ENCODE data around the gene PSMC3IP.
A peak's percentile ranks its signal among the peaks of the same experiment; 100 is the strongest.

Gene PSMC3IP

GRCh38 chr17:42623732-42624596 lies 46.4 kb upstream of the PSMC3IP start (continued):
- TF ChIP-seq FEZF1 (tag by site-specific recombination; IDR thresholded peaks at IDR 0.05) (no peak), PRDM4 (tag by site-specific recombination; IDR thresholded peaks at IDR 0.05) (no peak), ZNF621 (tag by site-specific recombination; IDR thresholded peaks at IDR 0.05) (no peak), ZNF184 (tag by site-specific recombination; IDR thresholded peaks at IDR 0.05) (peak; percentile 51; the same call in 1 of the 2 replicates), ZXDB (tag by site-specific recombination; IDR thresholded peaks at IDR 0.05) (no peak), ZNF768 (tag by site-specific recombination; IDR thresholded peaks at IDR 0.05) (no peak), ZNF670 (tag by site-specific recombination; IDR thresholded peaks at IDR 0.05; ENCODE audit: low read depth) (no peak), SP2 (tag by site-specific recombination; IDR thresholded peaks at IDR 0.05) (no peak), ZNF350 (tag by site-specific recombination; IDR thresholded peaks at IDR 0.05) (no peak), ZNF10 (tag by site-specific recombination; IDR thresholded peaks at IDR 0.05) (peak; percentile 96), ZNF280D (tag by site-specific recombination; IDR thresholded peaks at IDR 0.05) (peak; percentile 11; the same call in 1 of the 2 replicates), HOXA7 (CRISPR knock-in tag; IDR thresholded peaks at IDR 0.05; ENCODE audit: borderline replicate concordance) (no peak), ZBTB17 (tag by site-specific recombination; IDR thresholded peaks at IDR 0.05) (0 out of 2 replicates have a peak, but pooled peaks have one; percentile 11), ZNF266 (tag by site-specific recombination; IDR thresholded peaks at IDR 0.05; ENCODE audit: low read depth) (no peak), ZNF473 (tag by site-specific recombination; IDR thresholded peaks at IDR 0.05) (no peak), ZNF354C (tag by site-specific recombination; IDR thresholded peaks at IDR 0.05; ENCODE audit: borderline replicate concordance, low read depth) (no peak), ZNF404 (tag by site-specific recombination; IDR thresholded peaks at IDR 0.05) (no peak), ZNF544 (tag by site-specific recombination; IDR thresholded peaks at IDR 0.05) (no peak), ZNF48 (tag by site-specific recombination; IDR thresholded peaks at IDR 0.05) (no peak), ZNF132 (tag by site-specific recombination; IDR thresholded peaks at IDR 0.05; ENCODE audit: borderline replicate concordance) (no peak), SP3 (tag by site-specific recombination; IDR thresholded peaks at IDR 0.05) (no peak), ZNF37A (tag by site-specific recombination; IDR thresholded peaks at IDR 0.05) (no peak), SETDB1 (IDR thresholded peaks at IDR 0.05; ENCODE audit: insufficient read length, low read length) (no peak), ZNF335 (tag by site-specific recombination; conservative IDR thresholded peaks at IDR 0.05) (peak; percentile 29; the same call in 1 of the 2 replicates), ZNF223 (tag by site-specific recombination; IDR thresholded peaks at IDR 0.05) (no peak), PATZ1 (tag by site-specific recombination; IDR thresholded peaks at IDR 0.05) (no peak), ZBTB6 (tag by site-specific recombination; IDR thresholded peaks at IDR 0.05) (no peak)
- TF ChIP-seq, protein P1, sequence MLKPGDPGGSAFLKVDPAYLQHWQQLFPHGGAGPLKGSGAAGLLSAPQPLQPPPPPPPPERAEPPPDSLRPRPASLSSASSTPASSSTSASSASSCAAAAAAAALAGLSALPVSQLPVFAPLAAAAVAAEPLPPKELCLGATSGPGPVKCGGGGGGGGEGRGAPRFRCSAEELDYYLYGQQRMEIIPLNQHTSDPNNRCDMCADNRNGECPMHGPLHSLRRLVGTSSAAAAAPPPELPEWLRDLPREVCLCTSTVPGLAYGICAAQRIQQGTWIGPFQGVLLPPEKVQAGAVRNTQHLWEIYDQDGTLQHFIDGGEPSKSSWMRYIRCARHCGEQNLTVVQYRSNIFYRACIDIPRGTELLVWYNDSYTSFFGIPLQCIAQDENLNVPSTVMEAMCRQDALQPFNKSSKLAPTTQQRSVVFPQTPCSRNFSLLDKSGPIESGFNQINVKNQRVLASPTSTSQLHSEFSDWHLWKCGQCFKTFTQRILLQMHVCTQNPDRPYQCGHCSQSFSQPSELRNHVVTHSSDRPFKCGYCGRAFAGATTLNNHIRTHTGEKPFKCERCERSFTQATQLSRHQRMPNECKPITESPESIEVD (tag by site-specific recombination; IDR thresholded peaks at IDR 0.05): no peak
- TF ChIP-seq, protein P2, sequence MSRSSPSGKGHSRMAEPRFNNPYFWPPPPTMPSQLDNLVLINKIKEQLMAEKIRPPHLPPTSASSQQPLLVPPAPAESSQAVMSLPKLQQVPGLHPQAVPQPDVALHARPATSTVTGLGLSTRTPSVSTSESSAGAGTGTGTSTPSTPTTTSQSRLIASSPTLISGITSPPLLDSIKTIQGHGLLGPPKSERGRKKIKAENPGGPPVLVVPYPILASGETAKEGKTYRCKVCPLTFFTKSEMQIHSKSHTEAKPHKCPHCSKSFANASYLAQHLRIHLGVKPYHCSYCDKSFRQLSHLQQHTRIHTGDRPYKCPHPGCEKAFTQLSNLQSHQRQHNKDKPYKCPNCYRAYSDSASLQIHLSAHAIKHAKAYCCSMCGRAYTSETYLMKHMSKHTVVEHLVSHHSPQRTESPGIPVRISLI (tag by site-specific recombination; IDR thresholded peaks at IDR 0.05): peak; percentile 67; the same call in 1 of the 2 replicates
